GM23248 (cell line): ENCODE measurements around the gene NR2F1.

Source experiments
- EZH2 ChIP-seq: fragments of 200-600 bp; sonication (generic); IDR thresholded peaks from 2 replicates; pipeline ENCODE4 v1.6.1; 2018; ENCODE audit warnings: antibody characterized with exemption, mild to moderate bottlenecking; ENCODE audit not compliant: insufficient read depth, poor library complexity, severe bottlenecking
- EZH2phosphoT487 ChIP-seq: fragments of 200-600 bp; sonication (generic); IDR thresholded peaks from 2 replicates; pipeline ENCODE4 v1.6.1; 2018; ENCODE audit warnings: antibody characterized with exemption, moderate library complexity, mild to moderate bottlenecking, low read depth; ENCODE audit not compliant: insufficient read depth

DNA sequence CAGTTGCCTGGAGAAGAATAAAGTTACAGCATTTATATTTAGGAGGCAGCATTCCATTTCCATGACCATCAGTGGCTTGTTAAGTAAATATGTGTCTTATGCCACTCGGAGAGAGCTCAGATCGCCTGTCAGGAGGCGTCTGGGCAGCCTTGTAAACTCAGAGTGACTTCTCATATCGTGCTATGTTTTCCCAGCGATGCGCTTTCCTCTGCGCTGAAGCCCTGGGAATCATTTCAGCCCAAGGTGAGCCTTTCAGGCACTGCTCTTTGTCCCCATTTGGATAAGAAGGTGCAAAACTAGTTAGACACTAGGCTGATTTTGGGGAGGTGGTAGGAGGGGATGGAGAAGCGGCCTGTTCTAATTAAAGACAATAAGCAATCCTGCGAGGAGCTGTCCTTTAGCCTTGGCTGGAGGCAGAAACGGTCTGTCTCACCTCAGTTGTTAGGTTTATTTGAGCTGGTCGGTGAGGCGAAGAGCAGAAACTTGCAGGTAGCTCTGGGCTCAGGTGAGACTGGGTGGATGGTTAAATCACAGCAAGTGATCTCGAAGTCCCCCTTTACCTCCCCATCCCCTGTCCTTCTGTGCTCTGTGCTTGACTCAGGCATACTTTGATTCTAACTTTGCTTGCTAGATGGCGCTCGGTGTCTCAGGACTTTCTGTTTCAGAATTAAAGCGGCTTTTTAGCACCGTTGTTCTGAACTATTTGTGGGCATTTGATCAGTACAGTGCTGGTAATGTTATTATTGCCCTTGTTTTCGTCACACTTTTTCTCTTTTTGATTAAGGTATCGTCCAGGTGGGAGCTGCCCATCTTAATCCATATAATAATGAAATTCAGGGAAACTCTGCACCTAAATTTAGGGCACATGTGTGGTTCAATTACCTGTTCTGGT is 24.6 kb downstream of the NR2F1 start:
- TF ChIP-seq EZH2phosphoT487 = no peak
- no peak for TF ChIP-seq EZH2
